Kidney glomerular epithelial cell (primary cell): Measurements from ENCODE around the gene RPS6KB2.

ENCODE experiments used
- DNase-seq: peaks from one replicate; lab custom pipeline; 2025; lab: John Stamatoyannopoulos, UW

The RPS6KB2 gene

GRCh38 chr11:67429722-67430121 is 1.4 kb downstream of the RPS6KB2 start:
- no peak for DNase-seq

GRCh38 chr11:67431346-67432249 is 3.3 kb downstream of the RPS6KB2 start:
- no peak for DNase-seq

- no peak for DNase-seq
Measured at GRCh38 chr11:67432655-67433349, 4.5 kb downstream of the RPS6KB2 start.

GRCh38 chr11:67433536-67434394 is 5.5 kb downstream of the RPS6KB2 start:
- DNase-seq, result no peak

GRCh38 chr11:67434395-67434881 is 6.1 kb downstream of the RPS6KB2 start:
- DNase-seq, result no peak

GRCh38 chr11:67435031-67435726 is 6.9 kb downstream of the RPS6KB2 start:
- DNase-seq, result no peak

- no peak for DNase-seq
Measured at GRCh38 chr11:67435727-67436458, 7.6 kb downstream of the RPS6KB2 start.

- DNase-seq, result no peak
Measured at GRCh38 chr11:67436459-67437081, 8.3 kb downstream of the RPS6KB2 start.

GRCh38 chr11:67437082-67437808 is 9.0 kb downstream of the RPS6KB2 start, which contains the start of gene PTPRCAP:
PTPRCAP (minus strand) TSS chr11:67437682; CDS start chr11:67437619, 63 bp downstream.
- DNase-seq, result no peak

GRCh38 chr11:67437809-67438157 is 9.5 kb downstream of the RPS6KB2 start:
- DNase-seq, result no peak

- no peak for DNase-seq
Measured at GRCh38 chr11:67438158-67438902, 10.0 kb downstream of the RPS6KB2 start.

- no peak for DNase-seq
Measured at GRCh38 chr11:67439321-67440228, 11.3 kb downstream of the RPS6KB2 start.

- no peak for DNase-seq
Measured at GRCh38 chr11:67440229-67441097, 12.2 kb downstream of the RPS6KB2 start.

- no peak for DNase-seq
Measured at GRCh38 chr11:67441098-67441563, 12.8 kb downstream of the RPS6KB2 start.

GRCh38 chr11:67441731-67442351 is 13.5 kb downstream of the RPS6KB2 start:
- no peak for DNase-seq
